Prostate gland (tissue), 2 donors: ENCODE data around the gene KPNA4.

ENCODE experiments used
- POLR2A ChIP-seq: fragments of 450-650 bp; IDR thresholded peaks from one replicate; pipeline ENCODE4 v1.6.1; 2016; ENCODE audit warnings: antibody characterized with exemption, mild to moderate bottlenecking
- TF ChIP-seq, protein P1 (sequence below), 4 experiments: fragments of 200-600 bp in 2 of 4; fragments of 450-650 bp in 2 of 4; sonication (generic) in 2 of 4; IDR thresholded peaks; 1 replicate in 3 of 4; 2 replicates in 1 of 4; pipeline ENCODE4 v1.5.1; 2016 to 2019; ENCODE audit warnings: antibody characterized with exemption in 4 of 4, mild to moderate bottlenecking in 2 of 4, moderate library complexity in 2 of 4

DNA sequence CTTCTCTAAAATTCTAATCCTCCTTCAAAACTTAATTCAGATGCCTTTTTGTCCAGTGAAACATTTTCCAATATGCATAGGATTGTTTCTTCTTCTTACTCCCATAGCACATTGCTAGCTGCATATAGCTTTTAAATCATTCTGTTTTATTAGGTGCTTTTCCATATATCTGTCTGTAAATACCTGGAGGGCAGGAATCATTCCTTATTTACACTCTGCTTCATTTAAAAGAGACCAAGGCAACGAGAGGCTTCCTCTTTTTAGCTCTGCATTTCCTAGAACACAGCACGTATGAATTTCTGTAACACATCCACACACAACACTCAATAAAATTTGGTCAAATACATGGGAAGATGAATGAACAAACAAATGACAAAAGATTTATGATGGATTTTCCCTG lies 43.5 kb upstream of the KPNA4 start:
- TF ChIP-seq POLR2A: no peak
- TF ChIP-seq, protein P1, sequence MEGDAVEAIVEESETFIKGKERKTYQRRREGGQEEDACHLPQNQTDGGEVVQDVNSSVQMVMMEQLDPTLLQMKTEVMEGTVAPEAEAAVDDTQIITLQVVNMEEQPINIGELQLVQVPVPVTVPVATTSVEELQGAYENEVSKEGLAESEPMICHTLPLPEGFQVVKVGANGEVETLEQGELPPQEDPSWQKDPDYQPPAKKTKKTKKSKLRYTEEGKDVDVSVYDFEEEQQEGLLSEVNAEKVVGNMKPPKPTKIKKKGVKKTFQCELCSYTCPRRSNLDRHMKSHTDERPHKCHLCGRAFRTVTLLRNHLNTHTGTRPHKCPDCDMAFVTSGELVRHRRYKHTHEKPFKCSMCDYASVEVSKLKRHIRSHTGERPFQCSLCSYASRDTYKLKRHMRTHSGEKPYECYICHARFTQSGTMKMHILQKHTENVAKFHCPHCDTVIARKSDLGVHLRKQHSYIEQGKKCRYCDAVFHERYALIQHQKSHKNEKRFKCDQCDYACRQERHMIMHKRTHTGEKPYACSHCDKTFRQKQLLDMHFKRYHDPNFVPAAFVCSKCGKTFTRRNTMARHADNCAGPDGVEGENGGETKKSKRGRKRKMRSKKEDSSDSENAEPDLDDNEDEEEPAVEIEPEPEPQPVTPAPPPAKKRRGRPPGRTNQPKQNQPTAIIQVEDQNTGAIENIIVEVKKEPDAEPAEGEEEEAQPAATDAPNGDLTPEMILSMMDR (IDR thresholded peaks at IDR 0.05): no peak
